ENCODE data around the gene SDC1. TPM values are rescaled to one million over a fixed set of nuclear protein-coding genes. Genes with fewer than 3 reads are reported as not detected.

Gene SDC1
- total RNA-seq, 1 donor from 2014 or later = 480 TPM

- peak; percentile 39 for DNase-seq (ENCODE audit: low spot score)
Observed at GRCh38 chr2:20227894-20228505, 3.1 kb upstream of the SDC1 start.

GRCh38 chr2:20226152-20226545 lies 1.2 kb upstream of the SDC1 start:
- DNase-seq (ENCODE audit: low spot score) = no peak

- peak; percentile 83 for DNase-seq (ENCODE audit: low spot score)
Observed at GRCh38 chr2:20225294-20226151, 593 bp upstream of the SDC1 start.

- peak; percentile 53 for DNase-seq (ENCODE audit: low spot score)
Observed at GRCh38 chr2:20224164-20224715, 690 bp downstream of the SDC1 start.

- DNase-seq (ENCODE audit: low spot score) = peak; percentile 61
Observed at GRCh38 chr2:20223407-20224163, 1.3 kb downstream of the SDC1 start.

GRCh38 chr2:20222769-20223406 lies 2.0 kb downstream of the SDC1 start:
- DNase-seq (ENCODE audit: low spot score) = no peak

GRCh38 chr2:20222014-20222768 lies 2.7 kb downstream of the SDC1 start:
- DNase-seq (ENCODE audit: low spot score) = no peak

- DNase-seq (ENCODE audit: low spot score) = no peak
Observed at GRCh38 chr2:20221555-20221973, 3.4 kb downstream of the SDC1 start.

- DNase-seq (ENCODE audit: low spot score) = no peak
Observed at GRCh38 chr2:20220806-20221554, 4.0 kb downstream of the SDC1 start.

- DNase-seq (ENCODE audit: low spot score) = no peak
Observed at GRCh38 chr2:20219763-20220380, 5.1 kb downstream of the SDC1 start.

GRCh38 chr2:20218331-20219320 lies 6.3 kb downstream of the SDC1 start:
- DNase-seq (ENCODE audit: low spot score) = no peak

GRCh38 chr2:20217041-20217970 lies 7.6 kb downstream of the SDC1 start:
- DNase-seq (ENCODE audit: low spot score) = peak; percentile 89

GRCh38 chr2:20216130-20217025 lies 8.6 kb downstream of the SDC1 start:
- DNase-seq (ENCODE audit: low spot score) = no peak

GRCh38 chr2:20215183-20216040 lies 9.5 kb downstream of the SDC1 start:
- no peak for DNase-seq (ENCODE audit: low spot score)

GRCh38 chr2:20214566-20215182 lies 10.3 kb downstream of the SDC1 start:
- no peak for DNase-seq (ENCODE audit: low spot score)
